ENCODE results near the gene PCDHGA12.

PCDHGA12 gene

GRCh38 chr5:141441571-141442170 lies 11.4 kb downstream of the PCDHGA12 start:
- DNase-seq = no peak

DNA sequence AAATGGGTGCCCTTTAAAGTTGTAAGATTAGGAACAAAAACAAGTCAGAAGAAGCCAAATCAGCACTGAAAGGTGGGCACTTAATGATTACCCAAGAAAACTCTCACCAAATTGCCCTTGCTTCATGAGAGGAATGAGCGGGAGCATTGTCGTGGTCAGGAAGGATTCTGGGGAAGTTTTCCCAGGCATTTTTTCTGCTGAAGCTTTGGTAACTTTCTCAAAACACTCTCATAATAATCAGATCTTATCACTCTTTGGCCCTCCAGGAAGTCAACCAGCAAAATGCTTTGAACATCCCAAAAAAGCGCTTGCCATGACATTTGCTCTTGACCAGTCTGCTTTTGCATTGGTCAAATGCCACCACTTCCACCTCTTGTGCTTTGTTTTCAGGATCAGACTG lies 35.0 kb downstream of the PCDHGA12 start:
- DNase-seq = no peak

GRCh38 chr5:141475625-141476131 lies 45.4 kb downstream of the PCDHGA12 start, which contains the start of gene PCDHGC3:
Gene PCDHGC3, plus strand, starts transcription at chr5:141475966. Its CDS starts 151 bp downstream, at chr5:141476117.
- no peak for DNase-seq

GRCh38 chr5:141476132-141476911 lies 46.0 kb downstream of the PCDHGA12 start:
- DNase-seq = no peak

DNA sequence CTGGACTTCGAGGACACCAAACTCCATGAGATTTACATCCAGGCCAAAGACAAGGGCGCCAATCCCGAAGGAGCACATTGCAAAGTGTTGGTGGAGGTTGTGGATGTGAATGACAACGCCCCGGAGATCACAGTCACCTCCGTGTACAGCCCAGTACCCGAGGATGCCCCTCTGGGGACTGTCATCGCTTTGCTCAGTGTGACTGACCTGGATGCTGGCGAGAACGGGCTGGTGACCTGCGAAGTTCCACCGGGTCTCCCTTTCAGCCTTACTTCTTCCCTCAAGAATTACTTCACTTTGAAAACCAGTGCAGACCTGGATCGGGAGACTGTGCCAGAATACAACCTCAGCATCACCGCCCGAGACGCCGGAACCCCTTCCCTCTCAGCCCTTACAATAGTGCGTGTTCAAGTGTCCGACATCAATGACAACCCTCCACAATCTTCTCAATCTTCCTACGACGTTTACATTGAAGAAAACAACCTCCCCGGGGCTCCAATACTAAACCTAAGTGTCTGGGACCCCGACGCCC lies 46.8 kb downstream of the PCDHGA12 start:
- DNase-seq = no peak

DNA sequence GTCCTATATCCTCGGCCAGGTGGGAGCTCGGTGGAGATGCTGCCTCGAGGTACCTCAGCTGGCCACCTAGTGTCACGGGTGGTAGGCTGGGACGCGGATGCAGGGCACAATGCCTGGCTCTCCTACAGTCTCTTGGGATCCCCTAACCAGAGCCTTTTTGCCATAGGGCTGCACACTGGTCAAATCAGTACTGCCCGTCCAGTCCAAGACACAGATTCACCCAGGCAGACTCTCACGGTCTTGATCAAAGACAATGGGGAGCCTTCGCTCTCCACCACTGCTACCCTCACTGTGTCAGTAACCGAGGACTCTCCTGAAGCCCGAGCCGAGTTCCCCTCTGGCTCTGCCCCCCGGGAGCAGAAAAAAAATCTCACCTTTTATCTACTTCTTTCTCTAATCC lies 47.5 kb downstream of the PCDHGA12 start:
- DNase-seq = no peak

DNA sequence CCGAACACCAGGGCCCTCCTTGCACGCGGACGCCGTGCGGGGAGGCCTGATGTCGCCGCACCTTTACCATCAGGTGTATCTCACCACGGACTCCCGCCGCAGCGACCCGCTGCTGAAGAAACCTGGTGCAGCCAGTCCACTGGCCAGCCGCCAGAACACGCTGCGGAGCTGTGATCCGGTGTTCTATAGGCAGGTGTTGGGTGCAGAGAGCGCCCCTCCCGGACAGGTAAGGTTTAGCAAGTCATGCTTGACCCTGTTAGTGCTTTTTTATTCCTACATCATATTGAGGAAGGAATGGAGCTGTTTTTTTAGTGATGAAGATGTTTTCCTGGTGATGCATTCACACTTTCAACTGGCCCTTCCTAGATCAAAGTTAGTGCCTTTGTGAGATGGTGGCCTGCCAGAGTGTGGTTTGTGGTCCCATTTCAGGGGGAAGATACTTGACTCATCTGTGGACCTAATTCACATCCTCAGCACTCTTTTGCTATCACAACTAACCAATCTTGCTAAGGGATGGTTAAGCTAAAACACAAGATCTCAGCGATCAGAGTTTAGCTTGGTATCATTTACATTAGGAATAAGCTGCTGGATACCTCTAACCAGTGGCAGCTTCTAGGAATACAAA lies 48.1 kb downstream of the PCDHGA12 start:
- no peak for DNase-seq

- no peak for DNase-seq
Observed at GRCh38 chr5:141479776-141480175, 49.5 kb downstream of the PCDHGA12 start.
